RCC 7860 (cell line): ENCODE results near the gene CAV1.

Source experiments
- DNase-seq: peaks from one replicate; pipeline ENCODE4 v3.0.0-alpha.2; 2015; ENCODE audit warnings: low spot score
- FAIRE-seq: peaks from 2 replicates; lab custom pipeline; 2012; peaks lifted over from hg19 to GRCh38; lab: Jason Lieb, UNC

CAV1 gene

DNA sequence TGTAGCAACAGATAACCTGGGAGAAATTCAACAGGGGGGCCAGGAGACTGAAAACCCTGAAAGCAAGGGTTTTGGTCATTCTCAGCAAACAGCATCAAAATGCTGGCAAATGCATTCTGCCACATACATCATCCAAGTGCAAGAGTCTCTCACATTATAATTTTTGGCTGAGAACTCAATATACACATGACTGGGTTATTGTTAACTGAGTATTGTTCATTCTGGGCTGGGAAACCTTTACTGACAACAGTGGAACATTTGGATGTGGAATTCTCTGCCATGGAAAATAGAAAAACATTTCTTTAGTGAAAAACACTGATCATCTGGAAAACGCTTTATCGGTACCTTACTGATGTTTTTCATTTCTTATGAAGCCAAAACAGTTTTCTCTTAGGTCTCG, 74.0 kb downstream of the CAV1 start:
- FAIRE-seq: no peak
- no peak for DNase-seq

- no peak for DNase-seq
- FAIRE-seq: no peak
Measured at GRCh38 chr7:116601426-116601825, 76.6 kb downstream of the CAV1 start.

DNA sequence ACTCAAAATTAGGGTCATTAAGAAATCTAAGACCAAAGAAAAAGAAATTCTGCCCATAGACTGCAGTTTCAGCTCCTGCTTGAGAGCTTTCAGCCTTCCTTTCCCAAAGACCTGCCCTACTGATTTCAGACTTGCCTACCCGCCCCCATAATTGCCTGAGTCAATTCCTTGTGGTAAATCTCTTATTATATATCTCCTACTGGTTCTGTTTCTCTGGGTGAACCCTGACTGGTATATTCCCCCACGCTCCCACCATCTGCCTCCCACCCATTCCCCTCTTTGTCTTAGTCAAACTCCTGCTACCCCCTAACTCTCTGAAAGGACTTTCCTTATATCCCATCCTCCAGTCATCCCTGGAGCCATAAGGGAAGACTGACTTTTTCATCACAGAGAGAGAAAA, 82.5 kb downstream of the CAV1 start:
- no peak for DNase-seq
- no peak for FAIRE-seq

DNA sequence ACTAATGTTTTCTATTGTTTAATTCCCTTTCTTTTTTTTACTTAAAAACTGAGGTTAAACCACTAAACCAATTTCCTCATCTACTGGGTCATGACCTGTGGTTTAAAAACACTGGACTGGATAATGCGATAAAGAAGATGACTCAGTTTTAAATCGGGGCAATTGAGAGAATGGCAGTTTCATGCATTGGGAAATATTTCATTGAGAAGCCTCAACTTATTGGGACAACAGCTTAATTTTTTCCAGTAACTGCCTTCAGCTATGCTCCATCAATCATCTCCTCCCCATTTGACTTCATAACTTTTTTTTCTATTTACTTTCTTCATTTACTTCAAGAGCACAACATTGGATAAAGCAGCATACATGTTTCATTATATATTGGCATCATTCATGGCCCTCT, 85.4 kb downstream of the CAV1 start:
- DNase-seq (peak; percentile 79), FAIRE-seq (peak; percentile 99)

DNA sequence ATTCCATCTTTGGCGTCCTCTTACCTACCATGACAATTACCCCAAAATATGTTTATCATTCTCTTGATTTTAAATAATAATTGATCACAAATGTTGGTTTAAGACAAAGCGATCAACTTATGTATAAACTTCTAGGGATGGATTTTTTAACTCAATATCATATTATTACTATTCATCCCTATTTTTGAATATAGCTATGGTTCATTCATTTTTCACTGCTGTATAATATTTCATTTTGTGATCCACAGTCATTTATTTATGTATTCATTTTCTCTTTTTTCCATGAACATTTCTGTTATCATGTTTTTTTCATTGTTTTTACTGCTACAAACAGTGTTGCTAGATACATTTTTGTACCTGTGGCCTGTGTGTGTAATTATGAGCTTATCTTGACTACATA, 85.9 kb downstream of the CAV1 start:
- FAIRE-seq: no peak
- DNase-seq: no peak
